SK-N-MC (cell line): ENCODE results near the gene NACA2.

Source experiments
- EZH2 ChIP-seq: fragments of 200-600 bp; sonication (generic); IDR thresholded peaks from one replicate; pipeline ENCODE4 v1.6.1; 2017; ENCODE audit warnings: antibody characterized with exemption
- FOXP2 ChIP-seq: optimal IDR thresholded peaks from 2 replicates; pipeline ENCODE3; 2011; ENCODE audit warnings: mild to moderate bottlenecking, moderate library complexity; ENCODE audit not compliant: insufficient read depth; ENCODE audit errors: extremely low read length, control extremely low read depth
- POLR2AphosphoS5 ChIP-seq: IDR thresholded peaks from 2 replicates; pipeline ENCODE4 v1.6.1; 2012; ENCODE audit warnings: mild to moderate bottlenecking, low read depth, low read length, borderline replicate concordance

DNA sequence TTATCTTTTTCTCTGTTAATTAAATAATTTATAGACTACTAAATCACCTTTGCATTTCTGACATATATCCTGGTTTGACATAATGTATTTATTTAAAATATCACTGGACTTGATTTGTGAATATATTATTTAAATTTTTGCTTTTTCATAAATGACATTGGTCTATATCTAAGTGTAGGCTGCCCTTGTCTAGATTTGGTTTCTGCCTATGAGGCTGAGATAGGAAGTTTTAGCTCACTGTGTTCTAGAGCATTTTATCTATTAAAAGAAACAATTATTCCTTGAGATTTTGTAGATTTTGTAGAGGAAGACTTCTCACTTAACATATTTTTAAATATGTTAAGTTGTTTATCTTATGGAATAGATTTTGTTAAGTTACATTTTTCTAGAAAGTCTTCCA lies 43.9 kb downstream of the NACA2 start:
- TF ChIP-seq EZH2, result no peak
- TF ChIP-seq POLR2AphosphoS5, result no peak
- no peak for TF ChIP-seq FOXP2
